Measurements from ENCODE around the gene PPP1R3E.

DNA sequence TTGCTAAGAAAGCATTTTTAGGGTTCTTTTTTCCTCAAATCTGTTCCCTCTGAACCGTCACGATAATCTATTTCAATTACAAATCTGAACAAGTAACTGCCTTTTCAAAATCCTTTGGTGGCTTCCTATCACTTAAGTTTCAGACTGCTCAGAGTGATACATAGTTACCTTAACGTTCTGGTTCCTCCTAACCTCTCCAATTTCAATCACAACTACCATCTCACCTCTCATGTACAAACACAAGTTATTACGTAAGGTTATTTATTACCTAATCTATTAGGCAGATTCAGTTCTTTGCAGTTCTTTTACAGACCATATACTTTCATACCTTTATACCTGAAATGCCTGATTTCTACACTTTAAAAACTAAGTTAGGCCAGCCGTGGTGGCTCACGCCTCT, 52.8 kb downstream of the PPP1R3E start:
- TF ChIP-seq TAF1 (IDR thresholded peaks at IDR 0.05; ENCODE audit: low read depth) (no peak), TCF12 (IDR thresholded peaks at IDR 0.05; ENCODE audit: low read depth) (no peak), NFIC (IDR thresholded peaks at IDR 0.05) (no peak), TEAD4 (IDR thresholded peaks at IDR 0.05) (no peak), EP300 (IDR thresholded peaks at IDR 0.05; ENCODE audit: borderline replicate concordance) (no peak), CREB1 (IDR thresholded peaks at IDR 0.05; ENCODE audit: low read depth) (no peak)
- TF ChIP-seq, protein P1, sequence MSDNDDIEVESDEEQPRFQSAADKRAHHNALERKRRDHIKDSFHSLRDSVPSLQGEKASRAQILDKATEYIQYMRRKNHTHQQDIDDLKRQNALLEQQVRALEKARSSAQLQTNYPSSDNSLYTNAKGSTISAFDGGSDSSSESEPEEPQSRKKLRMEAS (IDR thresholded peaks at IDR 0.05): no peak
- TF ChIP-seq, protein P2, sequence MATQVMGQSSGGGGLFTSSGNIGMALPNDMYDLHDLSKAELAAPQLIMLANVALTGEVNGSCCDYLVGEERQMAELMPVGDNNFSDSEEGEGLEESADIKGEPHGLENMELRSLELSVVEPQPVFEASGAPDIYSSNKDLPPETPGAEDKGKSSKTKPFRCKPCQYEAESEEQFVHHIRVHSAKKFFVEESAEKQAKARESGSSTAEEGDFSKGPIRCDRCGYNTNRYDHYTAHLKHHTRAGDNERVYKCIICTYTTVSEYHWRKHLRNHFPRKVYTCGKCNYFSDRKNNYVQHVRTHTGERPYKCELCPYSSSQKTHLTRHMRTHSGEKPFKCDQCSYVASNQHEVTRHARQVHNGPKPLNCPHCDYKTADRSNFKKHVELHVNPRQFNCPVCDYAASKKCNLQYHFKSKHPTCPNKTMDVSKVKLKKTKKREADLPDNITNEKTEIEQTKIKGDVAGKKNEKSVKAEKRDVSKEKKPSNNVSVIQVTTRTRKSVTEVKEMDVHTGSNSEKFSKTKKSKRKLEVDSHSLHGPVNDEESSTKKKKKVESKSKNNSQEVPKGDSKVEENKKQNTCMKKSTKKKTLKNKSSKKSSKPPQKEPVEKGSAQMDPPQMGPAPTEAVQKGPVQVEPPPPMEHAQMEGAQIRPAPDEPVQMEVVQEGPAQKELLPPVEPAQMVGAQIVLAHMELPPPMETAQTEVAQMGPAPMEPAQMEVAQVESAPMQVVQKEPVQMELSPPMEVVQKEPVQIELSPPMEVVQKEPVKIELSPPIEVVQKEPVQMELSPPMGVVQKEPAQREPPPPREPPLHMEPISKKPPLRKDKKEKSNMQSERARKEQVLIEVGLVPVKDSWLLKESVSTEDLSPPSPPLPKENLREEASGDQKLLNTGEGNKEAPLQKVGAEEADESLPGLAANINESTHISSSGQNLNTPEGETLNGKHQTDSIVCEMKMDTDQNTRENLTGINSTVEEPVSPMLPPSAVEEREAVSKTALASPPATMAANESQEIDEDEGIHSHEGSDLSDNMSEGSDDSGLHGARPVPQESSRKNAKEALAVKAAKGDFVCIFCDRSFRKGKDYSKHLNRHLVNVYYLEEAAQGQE (IDR thresholded peaks at IDR 0.05; ENCODE audit: low read depth): no peak
